Cardiac muscle cell (in vitro differentiated cells and primary cell): ENCODE data around the gene MDM4. TPM values are rescaled to one million over a fixed set of nuclear protein-coding genes. Genes with fewer than 3 reads are reported as not detected.

Experiments
- DNase-seq, 2 donors: peaks; one replicate each; pipeline versions ENCODE4 v3.0.0 to v3.0.0-alpha.2; 2010 to 2017; ENCODE audit warnings: low read depth in 1 of 2, low spot score in 1 of 2
- H3K27ac ChIP-seq: fragments of 200-600 bp; sonication (generic); 2 replicates; pipeline ENCODE4 v1.5.1; 2016
- H3K27me3 ChIP-seq: fragments of 200-600 bp; sonication (generic); 2 replicates; pipeline ENCODE4 v1.6.0; 2016; ENCODE audit warnings: control low read depth
- H3K36me3 ChIP-seq: fragments of 200-600 bp; sonication (generic); 2 replicates; pipeline ENCODE4 v1.5.1; 2016; ENCODE audit warnings: control low read depth
- H3K4me1 ChIP-seq: fragments of 200-600 bp; sonication (generic); 2 replicates; pipeline ENCODE4 v1.8.1; 2017; ENCODE audit warnings: low read depth, mild to moderate bottlenecking, mixed run types
- H3K4me3 ChIP-seq: fragments of 200-600 bp; sonication (generic); 2 replicates; pipeline ENCODE4 v1.5.1; 2016; ENCODE audit warnings: mild to moderate bottlenecking
- H3K9me3 ChIP-seq: fragments of 200-600 bp; sonication (generic); 2 replicates; pipeline ENCODE4 v1.5.1; 2017; ENCODE audit warnings: low read depth, mild to moderate bottlenecking, control low read depth
- CTCF ChIP-seq: IDR thresholded peaks from 2 replicates; pipeline ENCODE4 v1.5.1; 2012; ENCODE audit warnings: low read depth, mild to moderate bottlenecking, low read length
- polyA plus RNA-seq: library from polyadenylated mRNA; unstranded; fragments of >200 nt; fragmentation: Nextera tagmentation; extraction: Ambion mirVana; gene quantifications from 2 replicates; pipeline ENCODE4 v1.2.1, GENCODE V29; 2016
- total RNA-seq: library from RNA; depleted of rRNA; stranded (reverse); fragments of >200 nt; gene quantifications from 2 replicates; pipeline ENCODE4 v1.2.3, GENCODE V29; 2016

Gene MDM4
- total RNA-seq (38.6 and 62.0 TPM in 2 replicates), polyA plus RNA-seq (22.5 and 30.8 TPM in 2 replicates)

GRCh38 chr1:204516180-204516879 lies at the start of gene MDM4:
MDM4 (plus strand) TSS chr1:204516406; CDS start chr1:204525519, 9,113 bp downstream.
- Histone ChIP-seq H3K4me1 (no peaks in the 10 kb centered on the region), H3K4me3 (peak within 1 kb of the TSS; percentile 67), H3K27me3 (no peaks in the 10 kb centered on the region), H3K9me3 (no peaks in the 10 kb centered on the region), H3K36me3 (no peaks in the 10 kb centered on the region), H3K27ac (peak within 1 kb of the TSS; percentile 98)
- peak; percentile 95 to 98 for DNase-seq
- TF ChIP-seq CTCF: no peak

GRCh38 chr1:204466416-204467405 lies 49.5 kb upstream of the MDM4 start:
- TF ChIP-seq CTCF: no peak
- no peaks in the 10 kb centered on the region for H3K9me3 ChIP-seq
- DNase-seq: peak in 1 of 2 donors; percentile 64
- peaks cover 6% of the 10 kb centered on the region for H3K36me3 ChIP-seq
- H3K4me3 ChIP-seq: no peak overlapping the region
- H3K27ac ChIP-seq: peak overlapping the region; percentile 89
- no peaks in the 10 kb centered on the region for H3K27me3 ChIP-seq
- H3K4me1 ChIP-seq: peaks cover 37% of the 10 kb centered on the region

- H3K9me3 ChIP-seq: no peaks in the 10 kb centered on the region
- no peak for DNase-seq
- no peak overlapping the region for H3K4me3 ChIP-seq
- no peaks in the 10 kb centered on the region for H3K36me3 ChIP-seq
- peaks cover 43% of the 10 kb centered on the region for H3K4me1 ChIP-seq
- H3K27ac ChIP-seq: peak overlapping the region; percentile 61
- no peak for TF ChIP-seq CTCF
- H3K27me3 ChIP-seq: no peaks in the 10 kb centered on the region
These were observed 48.0 kb upstream of the MDM4 start for GRCh38 chr1:204468206-204468605.

- Histone ChIP-seq H3K4me1 (peaks cover 49% of the 10 kb centered on the region), H3K27ac (no peak overlapping the region), H3K27me3 (no peaks in the 10 kb centered on the region), H3K4me3 (no peak overlapping the region), H3K36me3 (no peaks in the 10 kb centered on the region), H3K9me3 (no peaks in the 10 kb centered on the region)
- no peak for TF ChIP-seq CTCF
- no peak for DNase-seq
These were observed 47.4 kb upstream of the MDM4 start for GRCh38 chr1:204468766-204469302.

- peak in 1 of 2 donors; percentile 62 for DNase-seq
- no peaks in the 10 kb centered on the region for H3K27me3 ChIP-seq
- no peak for TF ChIP-seq CTCF
These were observed 46.9 kb upstream of the MDM4 start for GRCh38 chr1:204469304-204469703.

More at GRCh38 chr1:204469304-204469703, 46.9 kb upstream of the MDM4 start:
- peaks cover 49% of the 10 kb centered on the region for H3K4me1 ChIP-seq
- H3K4me3 ChIP-seq: no peak overlapping the region
- H3K9me3 ChIP-seq: no peaks in the 10 kb centered on the region
- no peaks in the 10 kb centered on the region for H3K36me3 ChIP-seq
- no peak overlapping the region for H3K27ac ChIP-seq
